ENCODE measurements around the gene AGAP3. TPM values are rescaled to one million over a fixed set of nuclear protein-coding genes. Genes with fewer than 3 reads are reported as not detected.

AGAP3 gene
- total RNA-seq, 1 donor from 2014 or later, result 152 TPM

- Histone ChIP-seq H3K27ac (no peak overlapping the region), H3K36me3 (peaks cover 80% of the 10 kb centered on the region), H3K27me3 (no peaks in the 10 kb centered on the region), H3K4me1 (no peaks in the 10 kb centered on the region), H3K4me3 (peak overlapping the region; percentile 19), H3K9me3 (no peaks in the 10 kb centered on the region)
- ATAC-seq (no peak), DNase-seq (no peak)
- intact Hi-C loops (cut with DNase I), result no loop called here
- TF ChIP-seq, protein P1, sequence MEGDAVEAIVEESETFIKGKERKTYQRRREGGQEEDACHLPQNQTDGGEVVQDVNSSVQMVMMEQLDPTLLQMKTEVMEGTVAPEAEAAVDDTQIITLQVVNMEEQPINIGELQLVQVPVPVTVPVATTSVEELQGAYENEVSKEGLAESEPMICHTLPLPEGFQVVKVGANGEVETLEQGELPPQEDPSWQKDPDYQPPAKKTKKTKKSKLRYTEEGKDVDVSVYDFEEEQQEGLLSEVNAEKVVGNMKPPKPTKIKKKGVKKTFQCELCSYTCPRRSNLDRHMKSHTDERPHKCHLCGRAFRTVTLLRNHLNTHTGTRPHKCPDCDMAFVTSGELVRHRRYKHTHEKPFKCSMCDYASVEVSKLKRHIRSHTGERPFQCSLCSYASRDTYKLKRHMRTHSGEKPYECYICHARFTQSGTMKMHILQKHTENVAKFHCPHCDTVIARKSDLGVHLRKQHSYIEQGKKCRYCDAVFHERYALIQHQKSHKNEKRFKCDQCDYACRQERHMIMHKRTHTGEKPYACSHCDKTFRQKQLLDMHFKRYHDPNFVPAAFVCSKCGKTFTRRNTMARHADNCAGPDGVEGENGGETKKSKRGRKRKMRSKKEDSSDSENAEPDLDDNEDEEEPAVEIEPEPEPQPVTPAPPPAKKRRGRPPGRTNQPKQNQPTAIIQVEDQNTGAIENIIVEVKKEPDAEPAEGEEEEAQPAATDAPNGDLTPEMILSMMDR (IDR thresholded peaks at IDR 0.05), result no peak
These were observed 39.7 kb downstream of the AGAP3 start for GRCh38 chr7:151125846-151126481.

- no peak overlapping the region for H3K4me3 ChIP-seq
- no peaks in the 10 kb centered on the region for H3K4me1 ChIP-seq
- H3K36me3 ChIP-seq, result peaks cover 79% of the 10 kb centered on the region
- ATAC-seq (no peak), DNase-seq (no peak)
- TF ChIP-seq, protein P1 (IDR thresholded peaks at IDR 0.05), result no peak
- no peak overlapping the region for H3K27ac ChIP-seq
- intact Hi-C loops (cut with DNase I), result no loop called here
- H3K27me3 ChIP-seq, result no peaks in the 10 kb centered on the region
- no peaks in the 10 kb centered on the region for H3K9me3 ChIP-seq
These were observed 40.3 kb downstream of the AGAP3 start for GRCh38 chr7:151126491-151127137.

- Histone ChIP-seq H3K27ac (no peak overlapping the region), H3K4me1 (no peaks in the 10 kb centered on the region), H3K9me3 (no peaks in the 10 kb centered on the region), H3K4me3 (no peak overlapping the region), H3K27me3 (no peaks in the 10 kb centered on the region), H3K36me3 (peaks cover 79% of the 10 kb centered on the region)
- intact Hi-C loops (cut with DNase I), result no loop called here
- TF ChIP-seq, protein P1 (IDR thresholded peaks at IDR 0.05), result no peak
- DNase-seq (no peak), ATAC-seq (no peak)
These were observed 41.9 kb downstream of the AGAP3 start for GRCh38 chr7:151128144-151128543.

DNA sequence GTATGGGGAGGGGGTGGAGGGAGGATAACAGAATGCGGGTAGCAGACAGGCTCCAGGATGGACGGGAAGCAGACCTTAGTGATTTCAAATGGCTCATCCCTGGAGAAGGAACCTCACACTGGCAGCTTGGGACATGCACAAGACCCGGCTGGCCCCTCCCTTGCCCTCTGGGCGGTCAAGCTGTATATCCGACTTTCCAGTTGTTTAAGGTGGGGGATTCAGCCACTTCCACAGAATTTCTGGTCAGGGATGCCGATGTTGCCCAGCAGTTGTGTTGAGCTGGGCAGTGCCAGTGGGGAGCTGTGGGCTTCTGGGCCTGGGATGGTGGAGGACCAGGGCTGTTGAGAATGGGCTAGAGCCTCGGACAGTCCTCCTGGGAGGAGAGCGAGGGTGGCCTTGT, 42.4 kb downstream of the AGAP3 start:
- Histone ChIP-seq H3K27me3 (no peaks in the 10 kb centered on the region), H3K4me1 (no peaks in the 10 kb centered on the region), H3K4me3 (no peak overlapping the region), H3K36me3 (peaks cover 79% of the 10 kb centered on the region), H3K27ac (no peak overlapping the region), H3K9me3 (no peaks in the 10 kb centered on the region)
- TF ChIP-seq, protein P1 (IDR thresholded peaks at IDR 0.05), result no peak
- intact Hi-C loops (cut with DNase I), result no loop called here
- no peak for ATAC-seq
- DNase-seq, result no peak

GRCh38 chr7:151129117-151129959, 43.1 kb downstream of the AGAP3 start:
- H3K4me1 ChIP-seq, result no peaks in the 10 kb centered on the region
- intact Hi-C loops (cut with DNase I), result no loop called here
- DNase-seq, result no peak
- H3K27me3 ChIP-seq, result no peaks in the 10 kb centered on the region
- no peaks in the 10 kb centered on the region for H3K9me3 ChIP-seq
- peaks cover 79% of the 10 kb centered on the region for H3K36me3 ChIP-seq
- no peak for ATAC-seq
- no peak overlapping the region for H3K4me3 ChIP-seq
- no peak overlapping the region for H3K27ac ChIP-seq
- TF ChIP-seq, protein P1 (IDR thresholded peaks at IDR 0.05), result no peak
